Mucosa of descending colon (tissue), 3 donors: ENCODE results near the gene OR6B2. TPM values are rescaled to one million over a fixed set of nuclear protein-coding genes. Genes with fewer than 3 reads are reported as not detected.
A peak's percentile ranks its signal among the peaks of the same experiment; 100 is the strongest.

Source experiments
- ATAC-seq: fragments of 200-7000 bp; cut with Tn5 transposase; one replicate; pipeline ENCODE4 v1.9.1; 2020; ENCODE audit warnings: mild to moderate bottlenecking, moderate library complexity
- DNase-seq, 3 donors: peaks; one replicate each; pipeline ENCODE4 v3.0.0-alpha.2; 2020
- H3K36me3 ChIP-seq: fragments of 200-600 bp; one replicate; pipeline ENCODE4 v1.8.0; 2021; ENCODE audit warnings: low read depth, mild to moderate bottlenecking
- H3K4me1 ChIP-seq: fragments of 200-600 bp; one replicate; pipeline ENCODE4 v1.8.0; 2021; ENCODE audit warnings: low read depth, mild to moderate bottlenecking
- H3K4me3 ChIP-seq: fragments of 200-600 bp; one replicate; pipeline ENCODE4 v1.8.0; 2021; ENCODE audit warnings: mild to moderate bottlenecking
- H3K9me3 ChIP-seq: fragments of 200-600 bp; one replicate; pipeline ENCODE4 v1.8.0; 2021; ENCODE audit warnings: mild to moderate bottlenecking
- CTCF ChIP-seq: fragments of 200-600 bp; IDR thresholded peaks from one replicate; pipeline ENCODE4 v1.8.0; 2022; ENCODE audit warnings: antibody characterized with exemption, mild to moderate bottlenecking
- intact Hi-C, 2 donors: fragments of 100-400 bp; cut with DNase I in 1 of 2; cut with micrococcal nuclease in 1 of 2; formaldehyde crosslinking; loops; one replicate each; pipeline versions ENCODE4 v1.11.0 to v1.11.1; 2022; cut with DNase I, micrococcal nuclease
- total RNA-seq, 3 donors: library from RNA; stranded (reverse); fragmentation: NEBNext Ultra II Directional in 2 of 3; extraction: Animal tissue kit (Norgen Biotek cat#: 25700) in 2 of 3; gene quantifications; one replicate each; pipeline versions ENCODE4 v1.2.1 to v1.2.4, GENCODE V29; 2021 to 2023
- donor health status: DM: no; HTN: no; CAD: no; lungs with moderate emphysema.
- donor health status: DM: no; HTN: no; CAD: no.
- donor health status: DM: no; HTN: yes; CAD: no.

OR6B2 gene
- total RNA-seq, 3 donors from 2014 or later: not detected

GRCh38 chr2:240023792-240024191 is 6.4 kb downstream of the OR6B2 start:
- Histone ChIP-seq H3K4me3 (no peak overlapping the region), H3K4me1 (no peaks in the 10 kb centered on the region), H3K36me3 (peaks cover 5% of the 10 kb centered on the region), H3K9me3 (no peaks in the 10 kb centered on the region)
- no peak for ATAC-seq
- DNase-seq: no peak
- intact Hi-C loops: no loop called here
- TF ChIP-seq CTCF: no peak

GRCh38 chr2:240021488-240022104 is 8.6 kb downstream of the OR6B2 start:
- Histone ChIP-seq H3K4me1 (no peaks in the 10 kb centered on the region), H3K4me3 (no peak overlapping the region), H3K9me3 (no peaks in the 10 kb centered on the region), H3K36me3 (peaks cover 11% of the 10 kb centered on the region)
- intact Hi-C loops: no loop called here
- DNase-seq (peak; percentile 68 to 87 (median 82)), ATAC-seq (peak; percentile 57)
- TF ChIP-seq CTCF: peak; percentile 86

- Histone ChIP-seq H3K4me3 (no peak overlapping the region), H3K36me3 (peaks cover 11% of the 10 kb centered on the region), H3K9me3 (no peaks in the 10 kb centered on the region), H3K4me1 (no peaks in the 10 kb centered on the region)
- TF ChIP-seq CTCF: no peak
- ATAC-seq: no peak
- no peak for DNase-seq
- intact Hi-C loops: no loop called here
Measured at GRCh38 chr2:240018071-240018750, 12.0 kb downstream of the OR6B2 start.

GRCh38 chr2:240014327-240014726 is 15.9 kb downstream of the OR6B2 start:
- peaks cover 6% of the 10 kb centered on the region for H3K36me3 ChIP-seq
- no peak for TF ChIP-seq CTCF
- no peaks in the 10 kb centered on the region for H3K4me1 ChIP-seq
- intact Hi-C loops: no loop called here
- H3K9me3 ChIP-seq: no peaks in the 10 kb centered on the region
- no peak overlapping the region for H3K4me3 ChIP-seq
- ATAC-seq (no peak), DNase-seq (no peak)

GRCh38 chr2:240013343-240013742 is 16.9 kb downstream of the OR6B2 start:
- ATAC-seq: peak; percentile 43
- no peak for DNase-seq
- no peak for TF ChIP-seq CTCF
- no peaks in the 10 kb centered on the region for H3K4me1 ChIP-seq
- H3K4me3 ChIP-seq: no peak overlapping the region
- peaks cover 4% of the 10 kb centered on the region for H3K36me3 ChIP-seq
- intact Hi-C loops: no loop called here
- H3K9me3 ChIP-seq: no peaks in the 10 kb centered on the region
